Measurements from ENCODE around the gene WASF2. TPM values are rescaled to one million over a fixed set of nuclear protein-coding genes. Genes with fewer than 3 reads are reported as not detected.
"Not testable (repeated sequence)": the region's sequence is repeated elsewhere in the genome, so short reads cannot be mapped to it uniquely, and the experiment has no call there.

Gene WASF2
- total and polyA plus RNA-seq, 2 of the 8 experiments (the other 6 are each of a cell fraction or from before 2014, with no cell fraction given): 32.1 to 86.6 TPM

DNA sequence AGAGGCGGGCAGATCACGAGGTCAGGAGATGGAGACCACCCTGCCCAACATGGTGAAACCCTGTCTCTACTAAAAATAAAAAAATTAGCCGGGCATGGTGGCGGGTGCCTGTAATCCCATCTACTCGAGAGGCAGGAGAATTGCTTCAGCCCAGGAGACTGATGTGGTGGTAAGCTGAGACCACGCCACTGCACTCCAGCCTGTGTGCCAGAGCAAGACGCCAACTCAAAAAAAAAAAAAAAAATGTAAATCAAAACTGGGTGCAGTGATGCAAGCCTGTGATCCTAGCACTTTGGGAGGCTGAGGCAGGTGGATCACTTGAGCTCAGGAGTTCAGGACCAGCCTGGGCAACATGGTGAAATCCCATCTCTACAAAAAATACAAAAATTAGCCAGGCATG is 17.9 kb downstream of the WASF2 start:
- not testable (repeated sequence) for FAIRE-seq; H2BK120ac ChIP-seq (replicated peaks; ENCODE audit: low read depth, low read length); H4K91ac ChIP-seq (replicated peaks; ENCODE audit: insufficient read length, low read length); H2BK20ac ChIP-seq (ENCODE audit: low read length); H3K36me3 ChIP-seq (ENCODE audit: control insufficient read depth in 2 of 4, insufficient read depth in 4 of 4, low read length in 3 of 4); H2AFZ ChIP-seq (ENCODE audit: low read length); H2BK5ac ChIP-seq (ENCODE audit: low read depth, low read length); H3K4me1 ChIP-seq (replicated peaks in 1 of 4; ENCODE audit: control insufficient read depth in 3 of 4, insufficient read depth in 4 of 4, low read length in 3 of 4); H3K14ac ChIP-seq (ENCODE audit: insufficient read length); H3K4ac ChIP-seq (replicated peaks; ENCODE audit: insufficient read length, low read depth, low read length); H3K18ac ChIP-seq (ENCODE audit: extremely low read depth, low read length); H3K4me3 ChIP-seq (ENCODE audit: extremely low read depth in 1 of 4, insufficient read depth in 2 of 4, low read depth in 3 of 4, low read length in 4 of 4); H3K27me3 ChIP-seq (replicated peaks in 1 of 4; ENCODE audit: control insufficient read depth in 3 of 4, extremely low read depth in 1 of 4, insufficient read depth in 3 of 4, low read length in 3 of 4); H4K5ac ChIP-seq (ENCODE audit: insufficient read length, low read depth, low read length); H3K56ac ChIP-seq (replicated peaks; ENCODE audit: insufficient read length, low read depth, low read length); H3K79me1 ChIP-seq (ENCODE audit: low read depth, low read length); H3K23me2 ChIP-seq (ENCODE audit: low read depth, low read length); H2BK12ac ChIP-seq (ENCODE audit: low read depth, low read length); H3K23ac ChIP-seq (ENCODE audit: insufficient read length); DNase-seq (ENCODE audit: low read depth in 1 of 2, low spot score in 2 of 2); H3K9ac ChIP-seq (replicated peaks in 1 of 4; ENCODE audit: extremely low read depth in 1 of 4, low read depth in 3 of 4, low read length in 3 of 4); H3K4me2 ChIP-seq (ENCODE audit: insufficient read depth in 1 of 2, low read depth in 2 of 2, low read length in 2 of 2); H2AK5ac ChIP-seq (ENCODE audit: low read depth, low read length); H4K8ac ChIP-seq (ENCODE audit: extremely low read depth, insufficient read depth, low read length); H3K27ac ChIP-seq (ENCODE audit: low read depth, low read length); H2BK15ac ChIP-seq (ENCODE audit: low read length); H3K9me3 ChIP-seq (ENCODE audit: insufficient read depth in 2 of 2, low read depth in 1 of 2, low read length in 1 of 2)
- Histone ChIP-seq H3K79me2 (ENCODE audit: control insufficient read depth in 1 of 2, insufficient read depth in 2 of 2, low read length in 2 of 2) (peaks cover 3 to 84% of the 10 kb centered on the region in 2 experiments; a peak in 3 of 4 replicates), H4K20me1 (replicated peaks in 1 of 2; ENCODE audit: control insufficient read depth in 1 of 2, insufficient read depth in 2 of 2, low read length in 2 of 2) (peaks cover 2 to 11% of the 10 kb centered on the region in 2 experiments)
- ChIA-PET POLR2A (ENCODE audit: partially characterized antibody) (interaction anchor here (0.6 to 1.4 kb wide), 6 partner anchors 9 to 85 kb away, joined by 3 to 5 read pairs (median 3); no protein-coding TSS in a partner anchor), CTCF (ENCODE audit: partially characterized antibody) (interaction anchor here (0.6 to 1.2 kb wide), 5 partner anchors 27 to 135 kb away, joined by 3 to 5 read pairs (median 3); no protein-coding TSS in a partner anchor)
- WGBS, 2 experiments (ENCODE audit: extremely low coverage in 1 of 2, insufficient coverage in 1 of 2, insufficient read length in 1 of 2, insufficient replicate concordance in 2 of 2, low coverage in 1 of 2, low lambda C conversion rate in 2 of 2, missing lambda C conversion rate in 1 of 2): 95% methylated on average over 6 of the region's 7 CpGs; no CpG with 5 or more reads in 1 of the 2 experiments

Measured in H1 (cell line).